Skeletal muscle tissue (tissue), 4 donors: ENCODE measurements around the gene IFT27. TPM values are rescaled to one million over a fixed set of nuclear protein-coding genes. Genes with fewer than 3 reads are reported as not detected.

Experiments
- H3K27ac ChIP-seq: one replicate; pipeline ENCODE4 v1.7.0; 2013; ENCODE audit warnings: mild to moderate bottlenecking, low read depth, low read length, inconsistent platforms
- H3K27me3 ChIP-seq, 3 donors: one replicate each; pipeline ENCODE4 v1.7.0; 2013; ENCODE audit warnings: low read length in 3 of 3; ENCODE audit not compliant: control insufficient read depth in 3 of 3, insufficient read depth in 3 of 3
- H3K36me3 ChIP-seq, 3 donors: one replicate each; pipeline ENCODE4 v1.7.0; 2013; ENCODE audit warnings: low read length in 3 of 3; ENCODE audit not compliant: control insufficient read depth in 3 of 3, insufficient read depth in 3 of 3
- H3K4me1 ChIP-seq, 3 donors: one replicate each; pipeline ENCODE4 v1.7.0; 2013; ENCODE audit warnings: low read length in 3 of 3, mild to moderate bottlenecking in 3 of 3; ENCODE audit not compliant: control insufficient read depth in 3 of 3, insufficient read depth in 3 of 3
- H3K4me3 ChIP-seq, 3 donors: one replicate each; pipeline ENCODE4 v1.7.0; 2013; ENCODE audit warnings: low read length in 3 of 3
- H3K9ac ChIP-seq, 3 donors: one replicate each; pipeline ENCODE4 v1.7.0; 2013; ENCODE audit warnings: low read length in 3 of 3, mild to moderate bottlenecking in 3 of 3, moderate library complexity in 2 of 3, low read depth in 1 of 3
- H3K9me3 ChIP-seq, 3 donors: one replicate each; pipeline ENCODE4 v1.7.0; 2013; ENCODE audit warnings: low read length in 3 of 3; ENCODE audit not compliant: control insufficient read depth in 3 of 3
- total RNA-seq: library from RNA; depleted of rRNA; stranded (reverse); fragments of >200 nt; gene quantifications from one replicate; pipeline ENCODE4 v1.2.3, GENCODE V29; 2014
- donor health status: Osteomylitis.

IFT27 gene
- total RNA-seq, 1 donor from 2014 or later, result 19.3 TPM

DNA sequence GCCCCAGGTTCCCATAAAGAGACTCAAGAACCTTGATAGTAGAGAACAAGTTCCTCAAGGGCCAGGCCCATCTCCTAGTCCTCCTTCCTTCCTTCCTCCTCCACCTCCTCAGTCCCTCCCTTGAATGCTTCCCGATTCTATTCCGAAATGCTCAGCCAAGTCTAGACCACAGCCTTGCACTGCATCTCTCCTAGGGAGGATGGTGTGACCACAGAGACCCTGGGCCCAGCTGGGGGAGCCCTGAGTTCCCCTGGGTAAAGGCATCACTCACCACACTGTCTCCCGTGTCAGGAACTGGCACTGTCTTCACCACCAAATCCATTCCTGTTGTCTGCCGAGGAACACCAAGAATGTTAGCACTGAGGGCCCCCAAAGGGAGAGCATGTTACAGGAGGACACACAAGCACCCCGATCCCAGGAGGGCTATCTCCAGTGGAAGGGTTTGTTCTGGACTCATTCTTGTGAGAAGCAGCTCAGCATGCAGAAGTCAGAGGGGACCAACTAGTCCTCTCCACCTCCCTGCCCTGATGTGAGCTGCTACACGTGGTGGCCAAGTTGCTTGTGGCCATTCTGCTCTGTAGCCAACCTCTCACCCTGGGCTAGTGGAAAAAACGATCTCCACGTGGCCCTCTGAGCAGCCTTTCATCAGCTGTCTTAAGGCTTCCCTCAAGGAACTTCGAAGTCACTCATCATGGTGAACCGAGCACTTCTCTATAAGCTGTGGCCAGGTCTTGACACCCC is 8.7 kb downstream of the IFT27 start:
- H3K9ac ChIP-seq, result no peak overlapping the region

DNA sequence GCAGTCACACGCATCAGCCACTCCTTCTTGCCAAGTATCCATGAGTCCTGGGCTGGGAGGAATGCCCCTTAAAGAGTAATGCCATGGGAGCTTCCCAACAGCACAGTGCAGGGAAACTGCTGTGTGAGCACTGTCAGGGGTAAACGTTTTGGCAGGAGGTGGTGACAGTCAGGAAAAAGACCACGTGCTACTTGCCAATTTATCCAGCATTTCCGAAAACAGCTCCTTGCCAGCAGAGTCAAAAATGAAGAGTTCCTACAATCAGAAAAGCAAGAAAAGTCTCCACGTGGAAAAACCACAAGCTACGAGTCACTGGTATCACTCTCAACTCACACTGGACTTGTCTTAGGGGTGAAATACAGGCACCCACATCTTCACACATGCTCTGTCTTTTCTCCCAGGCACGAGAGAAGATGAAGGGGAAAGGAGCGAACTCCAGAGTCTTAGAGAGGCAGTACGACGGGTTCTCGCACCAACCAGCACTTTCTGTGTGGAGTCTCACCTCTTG is 9.9 kb downstream of the IFT27 start:
- no peak overlapping the region for H3K27ac ChIP-seq
- no peaks in the 10 kb centered on the region for H3K27me3 ChIP-seq
- no peaks in the 10 kb centered on the region for H3K9me3 ChIP-seq
- H3K9ac ChIP-seq, result no peak overlapping the region
- H3K4me1 ChIP-seq, result peaks cover 0 to 2% (median 0%) of the 10 kb centered on the region in 3 donors
- H3K4me3 ChIP-seq, result no peak overlapping the region
- H3K36me3 ChIP-seq, result peaks cover 12 to 21% (median 13%) of the 10 kb centered on the region in 3 donors

More for the DNA sequence above, 8.7 kb downstream of the IFT27 start:
- Histone ChIP-seq H3K4me1 (peaks cover 0 to 2% (median 0%) of the 10 kb centered on the region in 3 donors), H3K4me3 (no peak overlapping the region), H3K9me3 (no peaks in the 10 kb centered on the region), H3K36me3 (peaks cover 13 to 21% (median 15%) of the 10 kb centered on the region in 3 donors), H3K27me3 (no peaks in the 10 kb centered on the region), H3K27ac (no peak overlapping the region)

DNA sequence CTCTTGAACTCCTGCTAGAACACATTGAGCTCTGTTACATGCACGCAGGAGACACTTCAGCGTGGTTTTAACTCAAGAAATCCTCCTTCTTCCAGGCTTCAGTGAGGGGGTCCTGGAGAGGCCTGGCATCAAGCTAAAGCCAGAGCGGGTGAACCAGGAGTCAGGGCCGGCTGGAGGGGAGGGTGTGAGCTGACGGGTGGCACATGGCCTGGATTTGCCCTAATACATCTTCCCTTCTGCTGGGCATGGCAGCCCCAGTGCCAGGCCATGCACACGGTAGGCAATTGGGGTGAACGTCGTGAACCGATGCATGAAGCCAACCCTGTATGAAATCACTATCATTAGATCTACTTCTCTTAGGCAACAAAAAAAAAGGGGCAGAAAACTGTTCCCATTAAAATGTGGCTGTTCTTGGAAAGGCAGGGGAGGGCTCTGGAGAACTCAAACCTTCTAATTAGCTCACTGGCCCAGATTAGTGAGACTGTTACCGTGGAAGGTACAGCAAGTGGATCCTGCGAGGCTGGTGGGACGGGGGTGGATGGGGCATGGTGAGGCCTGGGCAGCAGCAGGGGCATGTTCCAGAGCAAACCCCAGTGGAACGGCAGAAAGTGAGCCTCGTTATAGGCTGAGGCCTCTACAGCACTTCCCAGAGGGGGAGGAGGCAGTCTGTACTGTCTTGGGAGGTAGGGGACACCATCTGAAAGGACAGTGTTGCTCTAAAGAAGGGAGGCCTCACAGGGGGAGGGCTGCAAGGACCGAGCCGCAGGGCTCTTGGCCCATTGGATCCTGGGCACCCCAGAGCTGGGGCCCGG is 10.6 kb downstream of the IFT27 start:
- no peak overlapping the region for H3K27ac ChIP-seq
- peaks cover 0 to 2% (median 0%) of the 10 kb centered on the region in 3 donors for H3K4me1 ChIP-seq
- H3K36me3 ChIP-seq, result peaks cover 12 to 25% (median 13%) of the 10 kb centered on the region in 3 donors
- no peak overlapping the region for H3K9ac ChIP-seq
- H3K9me3 ChIP-seq, result no peaks in the 10 kb centered on the region
- no peak overlapping the region for H3K4me3 ChIP-seq
- no peaks in the 10 kb centered on the region for H3K27me3 ChIP-seq

DNA sequence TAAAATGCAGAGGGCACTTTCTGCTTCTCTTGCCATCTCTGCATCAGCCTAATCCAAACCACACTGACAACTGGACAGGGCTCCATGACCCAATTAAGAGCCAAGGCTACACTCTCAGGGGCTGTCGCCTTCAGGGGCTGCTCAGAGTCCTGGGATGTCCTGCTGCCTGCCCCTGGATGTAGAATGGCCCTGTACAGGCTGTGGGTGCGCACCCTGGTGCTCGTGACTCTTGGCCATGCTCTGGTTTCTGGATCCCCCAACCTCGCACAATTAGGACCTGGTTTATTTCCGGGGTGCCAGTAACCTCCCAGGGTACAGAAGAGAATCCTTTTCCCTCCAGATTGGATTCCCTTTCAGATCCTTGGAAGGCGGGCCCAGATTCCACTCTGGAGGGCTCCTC is 11.3 kb downstream of the IFT27 start:
- no peaks in the 10 kb centered on the region for H3K9me3 ChIP-seq

DNA sequence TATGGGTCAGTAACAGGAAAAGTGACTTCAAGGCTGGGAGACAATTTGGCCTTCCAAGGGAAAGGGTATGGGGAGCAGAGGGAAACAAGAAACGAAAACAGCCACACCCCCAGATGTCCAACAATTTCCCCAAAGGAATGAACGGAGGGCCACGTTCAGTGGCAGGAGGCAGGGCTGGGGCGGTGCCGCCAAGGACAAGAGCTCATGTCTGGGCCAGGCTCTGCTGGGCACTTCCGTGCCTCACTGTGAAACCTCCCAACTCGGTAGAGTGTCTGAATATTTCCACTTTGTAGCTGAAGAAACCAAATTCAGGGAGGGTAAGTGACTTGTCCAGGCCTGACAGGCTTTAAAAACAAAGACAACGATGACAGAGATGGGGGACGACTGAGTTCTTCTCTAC is 11.9 kb downstream of the IFT27 start:
- H3K9ac ChIP-seq, result no peak overlapping the region
- H3K27me3 ChIP-seq, result no peaks in the 10 kb centered on the region
- peaks cover 12 to 25% (median 13%) of the 10 kb centered on the region in 3 donors for H3K36me3 ChIP-seq
- H3K4me3 ChIP-seq, result no peak overlapping the region
- H3K4me1 ChIP-seq, result no peaks in the 10 kb centered on the region
- H3K27ac ChIP-seq, result no peak overlapping the region
- H3K9me3 ChIP-seq, result no peaks in the 10 kb centered on the region

More for the DNA sequence above, 11.3 kb downstream of the IFT27 start:
- no peaks in the 10 kb centered on the region for H3K27me3 ChIP-seq
- no peaks in the 10 kb centered on the region for H3K4me1 ChIP-seq
- H3K9ac ChIP-seq, result no peak overlapping the region
- H3K27ac ChIP-seq, result no peak overlapping the region
- no peak overlapping the region for H3K4me3 ChIP-seq
- H3K36me3 ChIP-seq, result peaks cover 12 to 25% (median 13%) of the 10 kb centered on the region in 3 donors

DNA sequence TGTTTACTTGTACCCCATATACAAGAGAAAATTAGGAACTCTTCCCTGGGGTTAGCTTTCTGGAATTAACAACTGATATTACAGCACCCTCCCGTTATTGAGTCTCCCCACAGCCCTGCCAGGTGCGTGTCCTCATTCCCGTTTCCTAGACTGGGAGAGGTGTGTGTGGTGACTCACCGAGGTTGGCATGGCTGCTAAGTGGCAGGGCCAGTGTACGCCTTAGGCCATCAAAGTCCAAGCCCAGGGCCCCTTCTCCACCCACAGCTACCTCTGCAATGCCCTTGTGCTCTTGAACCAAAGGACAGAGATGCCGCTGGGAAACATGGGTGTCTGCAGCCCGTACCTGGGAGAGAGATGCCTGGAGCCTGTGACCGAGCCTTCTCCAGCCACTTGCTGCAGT is 12.3 kb downstream of the IFT27 start:
- Histone ChIP-seq H3K4me1 (no peaks in the 10 kb centered on the region), H3K9ac (no peak overlapping the region), H3K36me3 (peaks cover 12 to 25% (median 13%) of the 10 kb centered on the region in 3 donors), H3K27ac (no peak overlapping the region), H3K9me3 (no peaks in the 10 kb centered on the region), H3K4me3 (no peak overlapping the region), H3K27me3 (no peaks in the 10 kb centered on the region)

DNA sequence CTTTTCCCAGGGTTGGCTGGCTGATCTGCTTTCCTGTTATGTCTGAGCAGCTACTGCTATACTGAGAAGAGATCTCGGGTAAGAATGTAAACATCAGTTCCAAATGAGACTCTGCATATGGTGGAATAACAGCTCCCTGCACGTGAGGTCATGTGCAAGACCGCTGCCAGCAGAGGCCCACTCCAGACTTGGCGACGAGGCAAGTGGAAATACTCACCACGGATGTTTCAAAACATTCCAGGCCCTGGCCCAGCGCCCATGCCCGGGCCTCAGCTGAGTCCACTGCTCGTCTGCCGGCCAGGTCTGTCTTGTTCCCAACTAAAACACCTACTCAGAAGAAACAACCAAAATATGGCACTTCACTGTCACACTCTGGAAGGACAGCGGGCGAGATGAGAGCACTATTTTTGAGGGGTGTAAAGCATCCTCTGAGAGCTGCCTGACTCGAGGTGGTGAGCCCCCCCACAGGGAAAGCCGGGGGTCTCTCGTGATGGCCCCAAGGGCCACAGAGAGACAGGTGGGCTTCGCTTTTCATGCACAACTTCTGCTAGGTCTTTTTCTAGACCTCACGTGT is 13.1 kb downstream of the IFT27 start:
- Histone ChIP-seq H3K9me3 (no peaks in the 10 kb centered on the region), H3K27me3 (no peaks in the 10 kb centered on the region), H3K4me3 (no peak overlapping the region), H3K36me3 (peaks cover 12 to 25% (median 13%) of the 10 kb centered on the region in 3 donors), H3K9ac (no peak overlapping the region), H3K4me1 (no peaks in the 10 kb centered on the region), H3K27ac (no peak overlapping the region)

DNA sequence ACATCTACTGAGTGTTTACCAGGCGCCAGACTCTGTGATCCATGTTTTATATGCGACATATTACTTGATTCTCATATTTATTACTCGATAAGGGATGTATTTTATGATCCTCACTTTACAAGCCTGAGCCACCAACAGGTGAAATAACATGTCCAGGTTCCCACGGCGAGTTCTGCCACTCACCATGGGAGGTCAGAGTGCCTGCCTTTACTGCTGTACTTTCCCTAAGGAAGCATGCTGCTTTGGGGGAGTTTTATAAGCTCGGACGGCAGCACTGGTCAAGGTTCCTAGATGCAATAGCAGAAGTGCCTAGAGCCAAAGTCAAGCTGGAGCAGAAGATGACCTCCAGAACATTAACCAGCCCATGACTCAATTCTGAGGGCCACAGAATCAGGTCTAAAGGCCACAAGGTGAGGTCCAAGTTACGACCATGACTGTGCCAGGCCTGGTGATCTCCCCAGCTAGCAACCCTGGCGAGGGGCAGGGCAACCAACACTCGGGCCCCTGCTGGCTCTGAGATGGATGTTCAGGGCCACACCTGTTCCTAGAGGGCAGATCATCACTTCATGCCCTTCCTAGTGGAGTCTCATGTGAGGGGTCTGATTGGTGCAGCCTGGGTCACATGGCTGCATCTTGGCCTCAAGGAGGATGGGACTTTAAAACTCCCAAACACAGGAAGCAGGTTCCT is 14.2 kb downstream of the IFT27 start:
- H3K9me3 ChIP-seq, result no peaks in the 10 kb centered on the region
- H3K9ac ChIP-seq, result no peak overlapping the region
- no peak overlapping the region for H3K4me3 ChIP-seq
- no peak overlapping the region for H3K27ac ChIP-seq
- peaks cover 0 to 1% (median under 1%) of the 10 kb centered on the region in 3 donors for H3K27me3 ChIP-seq
- peaks cover 7 to 18% (median 7%) of the 10 kb centered on the region in 3 donors for H3K36me3 ChIP-seq
- no peaks in the 10 kb centered on the region for H3K4me1 ChIP-seq

DNA sequence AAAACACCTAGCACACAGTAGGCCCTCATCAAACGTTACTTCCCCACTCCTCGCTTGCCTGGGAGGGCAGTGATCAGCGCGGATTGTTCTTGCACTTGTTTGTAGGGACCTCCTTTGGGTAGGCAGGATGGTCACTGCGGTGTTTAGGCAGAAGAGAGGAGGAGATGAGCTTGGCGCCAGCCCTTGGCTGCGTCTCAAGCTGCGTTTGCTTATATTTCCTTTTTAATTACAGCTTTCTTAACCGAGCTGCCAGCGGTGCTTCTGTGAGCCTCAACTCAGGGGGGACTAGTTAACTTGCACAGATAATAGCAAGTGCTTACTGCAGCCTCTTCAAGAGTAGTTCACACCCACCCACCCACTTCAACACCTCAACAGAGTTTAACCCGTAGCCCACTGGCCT is 15.1 kb downstream of the IFT27 start:
- H3K4me3 ChIP-seq, result no peak overlapping the region
- H3K9me3 ChIP-seq, result no peaks in the 10 kb centered on the region
- H3K27me3 ChIP-seq, result peaks cover 4 to 8% (median 8%) of the 10 kb centered on the region in 3 donors
- H3K9ac ChIP-seq, result no peak overlapping the region
- H3K36me3 ChIP-seq, result peaks cover 7 to 16% (median 7%) of the 10 kb centered on the region in 3 donors
- no peaks in the 10 kb centered on the region for H3K4me1 ChIP-seq
- no peak overlapping the region for H3K27ac ChIP-seq
